Sigmoid colon (tissue), 7 donors: Measurements from ENCODE around the gene COMT. TPM values are rescaled to one million over a fixed set of nuclear protein-coding genes. Genes with fewer than 3 reads are reported as not detected.

Experiments
- DNase-seq: peaks from one replicate; pipeline ENCODE4 v3.0.0-alpha.2; 2019
- H3K27ac ChIP-seq, 4 donors: fragments of 200-600 bp; sonication (generic); one replicate each; pipeline ENCODE4 v1.5.1; 2016 to 2019; ENCODE audit warnings: mild to moderate bottlenecking in 1 of 4
- H3K27me3 ChIP-seq, 3 donors: fragments of 200-600 bp; sonication (generic); one replicate each; pipeline ENCODE4 v1.5.1; 2019; ENCODE audit warnings: mild to moderate bottlenecking in 1 of 3
- H3K36me3 ChIP-seq, 4 donors: fragments of 200-600 bp; sonication (generic); one replicate each; pipeline ENCODE4 v1.5.1; 2016 to 2019
- H3K4me1 ChIP-seq, 4 donors: fragments of 200-600 bp; sonication (generic); one replicate each; pipeline ENCODE4 v1.5.1; 2017 to 2019
- H3K4me3 ChIP-seq, 4 donors: fragments of 200-600 bp; sonication (generic); one replicate each; pipeline ENCODE4 v1.5.1; 2017 to 2019; ENCODE audit warnings: mild to moderate bottlenecking in 2 of 4, moderate library complexity in 1 of 4
- H3K9me3 ChIP-seq, 4 donors: fragments of 200-600 bp in 3 of 4; sonication (generic) in 3 of 4; one replicate each; pipeline versions ENCODE4 v1.5.1 to v1.6.1; 2013 to 2019
- CTCF ChIP-seq, 4 experiments: fragments of 450-650 bp in 3 of 4; fragments of 200-600 bp in 1 of 4; IDR thresholded peaks; one replicate each; pipeline ENCODE4 v1.5.1; 2016 to 2019; ENCODE audit warnings: antibody characterized with exemption in 4 of 4, mild to moderate bottlenecking in 3 of 4, moderate library complexity in 2 of 4
- EP300 ChIP-seq, 4 donors: sonication (generic); formaldehyde crosslinking; IDR thresholded peaks; one replicate each; pipeline ENCODE4 v1.6.1; 2017; ENCODE audit warnings: antibody characterized with exemption in 4 of 4
- POLR2A ChIP-seq, 2 donors: fragments of 450-650 bp; IDR thresholded peaks; one replicate each; pipeline ENCODE4 v1.6.1; 2016; ENCODE audit warnings: antibody characterized with exemption in 2 of 2, mild to moderate bottlenecking in 2 of 2, moderate library complexity in 2 of 2
- POLR2AphosphoS5 ChIP-seq, 4 donors: sonication (generic); formaldehyde crosslinking; IDR thresholded peaks; one replicate each; pipeline ENCODE4 v1.6.1; 2017; ENCODE audit warnings: antibody characterized with exemption in 4 of 4
- WGBS, 2 donors: extraction: QIAGEN DNeasy Blood & Tissue Kit; methylation state at CpG; one replicate each; pipeline ENCODE4 v1.1.7; 2013; 5-methylcytosine and 5-hydroxymethylcytosine counted together
- intact Hi-C: fragments of 100-400 bp; cut with DNase I; formaldehyde crosslinking; loops from one replicate; pipeline ENCODE4 v1.15.1; 2023
- polyA plus RNA-seq, 3 donors: library from polyadenylated mRNA; stranded (reverse); fragments of 200-250 nt; gene quantifications; one replicate each; pipeline ENCODE4 v1.2.3, GENCODE V29; 2013
- total RNA-seq, 4 donors: library from RNA; depleted of rRNA; stranded (reverse); fragments of >200 nt; gene quantifications; one replicate each; pipeline ENCODE4 v1.1.0, GENCODE V29; 2016
- donor health status: healthy with polysubstance abuse.
- donor health status: Bipolar disorder and iron deficiency.
- donor health status: healthy.

COMT gene
- total and polyA plus RNA-seq, 7 donors: 62.5 to 162 (median 106) TPM

GRCh38 chr22:19898831-19899567 lies 42.6 kb upstream of the COMT start:
- Histone ChIP-seq H3K27ac (no peak overlapping the region), H3K4me1 (no peaks in the 10 kb centered on the region), H3K9me3 (no peaks in the 10 kb centered on the region), H3K27me3 (no peaks in the 10 kb centered on the region), H3K4me3 (no peak overlapping the region), H3K36me3 (peaks cover 0 to 66% (median 11%) of the 10 kb centered on the region in 4 donors)
- TF ChIP-seq POLR2AphosphoS5 (IDR thresholded peaks at IDR 0.05) (no peak), POLR2A (IDR thresholded peaks at IDR 0.05) (no peak), CTCF (IDR thresholded peaks at IDR 0.05) (no peak), EP300 (IDR thresholded peaks at IDR 0.05) (no peak)
- intact Hi-C loops: no loop called here
- 92 to 95% methylated on average over 16 of the region's 16 CpGs for WGBS, 2 donors
- DNase-seq: no peak

GRCh38 chr22:19900707-19901436 lies 40.7 kb upstream of the COMT start:
- H3K4me1 ChIP-seq: no peaks in the 10 kb centered on the region
- H3K27me3 ChIP-seq: no peaks in the 10 kb centered on the region
- no peak overlapping the region for H3K27ac ChIP-seq
- no peak overlapping the region for H3K4me3 ChIP-seq
- intact Hi-C loops: no loop called here
- TF ChIP-seq POLR2A (IDR thresholded peaks at IDR 0.05) (no peak), CTCF (IDR thresholded peaks at IDR 0.05) (no peak), EP300 (IDR thresholded peaks at IDR 0.05) (no peak), POLR2AphosphoS5 (IDR thresholded peaks at IDR 0.05) (no peak)
- peaks cover 0 to 59% (median 7%) of the 10 kb centered on the region in 4 donors for H3K36me3 ChIP-seq
- DNase-seq: no peak
- no peaks in the 10 kb centered on the region for H3K9me3 ChIP-seq
- WGBS, 2 donors: 59 to 84% methylated on average over 13 of the region's 13 CpGs

GRCh38 chr22:19901577-19902244 lies 39.9 kb upstream of the COMT start:
- 89 to 92% methylated on average over 11 of the region's 11 CpGs for WGBS, 2 donors
- Histone ChIP-seq H3K4me3 (no peak overlapping the region), H3K36me3 (peaks cover 0 to 66% (median 7%) of the 10 kb centered on the region in 4 donors)

GRCh38 chr22:19902245-19902715 lies 39.3 kb upstream of the COMT start:
- Histone ChIP-seq H3K27ac (no peak overlapping the region), H3K4me3 (no peak overlapping the region), H3K4me1 (no peaks in the 10 kb centered on the region), H3K27me3 (no peaks in the 10 kb centered on the region), H3K36me3 (peaks cover 0 to 63% (median 7%) of the 10 kb centered on the region in 4 donors), H3K9me3 (no peaks in the 10 kb centered on the region)
- no peak for DNase-seq
- no peak for TF ChIP-seq POLR2AphosphoS5 (IDR thresholded peaks at IDR 0.05)
- TF ChIP-seq EP300 (IDR thresholded peaks at IDR 0.05): no peak
- no peak for TF ChIP-seq POLR2A (IDR thresholded peaks at IDR 0.05)
- TF ChIP-seq CTCF (IDR thresholded peaks at IDR 0.05): no peak
- intact Hi-C loops: no loop called here
- whole genome bisulfite sequencing, 2 donors: 84 to 94% methylated on average over 7 of the region's 7 CpGs

More at GRCh38 chr22:19901577-19902244, 39.9 kb upstream of the COMT start:
- Histone ChIP-seq H3K4me1 (no peaks in the 10 kb centered on the region), H3K9me3 (no peaks in the 10 kb centered on the region), H3K27me3 (no peaks in the 10 kb centered on the region), H3K27ac (no peak overlapping the region)
- no peak for TF ChIP-seq POLR2A (IDR thresholded peaks at IDR 0.05)
- no peak for TF ChIP-seq EP300 (IDR thresholded peaks at IDR 0.05)
- TF ChIP-seq POLR2AphosphoS5 (IDR thresholded peaks at IDR 0.05): no peak
- TF ChIP-seq CTCF (IDR thresholded peaks at IDR 0.05): no peak
- intact Hi-C loops: no loop called here
- no peak for DNase-seq
